MM.1S (cell line): ENCODE data around the gene SYT1.

Experiments used
- DNase-seq: peaks from one replicate; pipeline ENCODE4 v3.0.0-alpha.2; 2015
- H2AFZ ChIP-seq: fragments of 300-600 bp; sonication (generic); 2 replicates; pipeline ENCODE4 v1.6.0; 2016; ENCODE audit warnings: antibody characterized with exemption, low read length
- H3F3A ChIP-seq: fragments of 300-600 bp; sonication (generic); 2 replicates; pipeline ENCODE4 v1.6.1; 2016; ENCODE audit warnings: mild to moderate bottlenecking, antibody characterized with exemption, low read length, moderate library complexity, mixed read lengths; ENCODE audit not compliant: insufficient read depth
- H3K27ac ChIP-seq: fragments of 300-600 bp; sonication (generic); 2 replicates; pipeline ENCODE4 v1.5.1; 2016; ENCODE audit warnings: mild to moderate bottlenecking, low read length
- H3K27me3 ChIP-seq: fragments of 300-600 bp; sonication (generic); replicated peaks from 2 replicates; pipeline ENCODE4 v1.6.0; 2016; ENCODE audit warnings: low read length; ENCODE audit not compliant: insufficient read depth
- H3K36me3 ChIP-seq: fragments of 300-600 bp; sonication (generic); replicated peaks from 2 replicates; pipeline ENCODE4 v1.6.1; 2016; ENCODE audit warnings: mild to moderate bottlenecking, low read length, mixed read lengths; ENCODE audit not compliant: insufficient read depth
- H3K4me1 ChIP-seq: fragments of 300-600 bp; sonication (generic); 2 replicates; pipeline ENCODE4 v1.6.1; 2016; ENCODE audit warnings: low read length, mixed read lengths
- H3K4me2 ChIP-seq: fragments of 300-600 bp; sonication (generic); 2 replicates; pipeline ENCODE4 v1.6.0; 2016; ENCODE audit warnings: low read depth, low read length
- H3K4me3 ChIP-seq: fragments of 300-600 bp; sonication (generic); 2 replicates; pipeline ENCODE4 v1.5.1; 2016; ENCODE audit warnings: low read length, mixed read lengths
- H3K79me2 ChIP-seq: fragments of 300-600 bp; sonication (generic); 2 replicates; pipeline ENCODE4 v1.6.1; 2016; ENCODE audit warnings: mixed run types, low read length, mixed read lengths
- H3K9ac ChIP-seq: fragments of 300-600 bp; sonication (generic); 2 replicates; pipeline ENCODE4 v1.6.1; 2016; ENCODE audit warnings: low read length, mixed read lengths
- H3K9me2 ChIP-seq: fragments of 300-600 bp; sonication (generic); replicated peaks from 2 replicates; pipeline ENCODE4 v1.6.1; 2016; ENCODE audit warnings: mild to moderate bottlenecking, low read length, mixed read lengths; ENCODE audit not compliant: insufficient read depth
- H3K9me3 ChIP-seq: fragments of 300-600 bp; sonication (generic); replicated peaks from 2 replicates; pipeline ENCODE4 v1.6.1; 2016; ENCODE audit warnings: mild to moderate bottlenecking, low read length, mixed read lengths; ENCODE audit not compliant: insufficient read depth
- H4K20me1 ChIP-seq: fragments of 300-600 bp; sonication (generic); 2 replicates; pipeline ENCODE4 v1.6.1; 2016; ENCODE audit warnings: mild to moderate bottlenecking, low read length, moderate library complexity, mixed read lengths; ENCODE audit not compliant: insufficient read depth
- EZH2 ChIP-seq: fragments of 300-600 bp; sonication (generic); optimal IDR thresholded peaks from 2 replicates; pipeline ENCODE3; 2017; ENCODE audit warnings: low read depth, mild to moderate bottlenecking, antibody characterized with exemption, low read length, mixed read lengths
- EZH2phosphoT487 ChIP-seq: fragments of 300-600 bp; sonication (generic); IDR thresholded peaks from 2 replicates; pipeline ENCODE4 v1.6.1; 2018; ENCODE audit warnings: antibody characterized with exemption, low read length
- TF ChIP-seq, protein P1 (sequence below): fragments of 300-600 bp; sonication (generic); IDR thresholded peaks from 2 replicates; pipeline ENCODE4 v1.5.1; 2016; ENCODE audit warnings: antibody characterized with exemption, low read length, mixed read lengths

The SYT1 gene

DNA sequence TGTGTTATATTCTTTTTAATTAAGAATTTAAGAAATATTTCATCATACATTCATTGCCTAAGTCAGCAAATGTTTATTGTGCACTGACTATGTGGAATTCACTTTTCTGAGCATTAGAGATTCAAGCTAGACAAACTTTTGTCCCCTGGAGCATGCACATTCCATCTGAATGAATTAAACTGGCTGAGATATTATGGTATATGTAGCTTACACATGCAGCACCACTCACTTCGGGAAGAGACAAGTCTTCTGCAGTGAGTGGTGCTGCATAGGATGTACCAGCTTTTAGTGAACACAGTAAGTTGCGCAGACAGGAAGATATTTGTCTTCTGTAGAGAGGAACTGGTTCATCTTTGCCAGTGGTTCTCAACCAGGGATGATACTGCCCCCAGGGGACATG is 318.4 kb downstream of the SYT1 start:
- H3K9ac ChIP-seq, result no peak overlapping the region
- H3K4me2 ChIP-seq, result no peak overlapping the region
- H3K27ac ChIP-seq, result no peak overlapping the region
- H3K9me2 ChIP-seq, result no peaks in the 10 kb centered on the region
- no peaks in the 10 kb centered on the region for H3K27me3 ChIP-seq
- TF ChIP-seq EZH2, result no peak
- no peak for TF ChIP-seq EZH2phosphoT487
- TF ChIP-seq, protein P1, sequence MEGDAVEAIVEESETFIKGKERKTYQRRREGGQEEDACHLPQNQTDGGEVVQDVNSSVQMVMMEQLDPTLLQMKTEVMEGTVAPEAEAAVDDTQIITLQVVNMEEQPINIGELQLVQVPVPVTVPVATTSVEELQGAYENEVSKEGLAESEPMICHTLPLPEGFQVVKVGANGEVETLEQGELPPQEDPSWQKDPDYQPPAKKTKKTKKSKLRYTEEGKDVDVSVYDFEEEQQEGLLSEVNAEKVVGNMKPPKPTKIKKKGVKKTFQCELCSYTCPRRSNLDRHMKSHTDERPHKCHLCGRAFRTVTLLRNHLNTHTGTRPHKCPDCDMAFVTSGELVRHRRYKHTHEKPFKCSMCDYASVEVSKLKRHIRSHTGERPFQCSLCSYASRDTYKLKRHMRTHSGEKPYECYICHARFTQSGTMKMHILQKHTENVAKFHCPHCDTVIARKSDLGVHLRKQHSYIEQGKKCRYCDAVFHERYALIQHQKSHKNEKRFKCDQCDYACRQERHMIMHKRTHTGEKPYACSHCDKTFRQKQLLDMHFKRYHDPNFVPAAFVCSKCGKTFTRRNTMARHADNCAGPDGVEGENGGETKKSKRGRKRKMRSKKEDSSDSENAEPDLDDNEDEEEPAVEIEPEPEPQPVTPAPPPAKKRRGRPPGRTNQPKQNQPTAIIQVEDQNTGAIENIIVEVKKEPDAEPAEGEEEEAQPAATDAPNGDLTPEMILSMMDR, result no peak
- H3K4me3 ChIP-seq, result no peak overlapping the region
- H4K20me1 ChIP-seq, result no peaks in the 10 kb centered on the region
- H3K9me3 ChIP-seq, result no peaks in the 10 kb centered on the region
- H2AFZ ChIP-seq, result no peak overlapping the region
- H3K79me2 ChIP-seq, result no peaks in the 10 kb centered on the region
- H3K4me1 ChIP-seq, result peaks cover 11% of the 10 kb centered on the region; the same call in 1 of the 2 replicates
- H3F3A ChIP-seq, result peaks cover 5% of the 10 kb centered on the region; the same call in 1 of the 2 replicates
- H3K36me3 ChIP-seq, result no peaks in the 10 kb centered on the region
- no peak for DNase-seq

DNA sequence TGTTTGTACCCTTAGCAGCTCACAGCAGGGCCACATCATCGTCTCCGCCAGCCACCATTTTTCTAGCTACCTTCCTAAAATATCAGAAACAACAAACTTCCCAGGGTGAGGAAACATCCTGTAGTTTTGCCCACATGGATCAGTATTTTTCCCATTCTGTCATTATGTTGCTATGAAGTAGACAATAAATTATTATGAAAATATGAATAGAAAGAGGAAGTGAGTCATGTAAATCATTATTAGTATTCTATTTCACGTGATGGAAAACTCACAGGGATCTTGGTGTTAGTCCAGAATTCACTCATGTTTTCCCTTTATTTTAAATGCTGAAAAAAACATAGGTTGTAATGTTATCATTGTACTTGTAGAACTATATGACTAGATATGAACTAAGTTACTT is 319.4 kb downstream of the SYT1 start:
- TF ChIP-seq EZH2phosphoT487 (no peak), EZH2 (no peak)
- TF ChIP-seq, protein P1, result no peak
- no peak overlapping the region for H2AFZ ChIP-seq
- no peak for DNase-seq
- H3K4me3 ChIP-seq, result no peak overlapping the region
- peaks cover 11% of the 10 kb centered on the region; the same call in 1 of the 2 replicates for H3K4me1 ChIP-seq
- no peaks in the 10 kb centered on the region for H3K36me3 ChIP-seq
- H3K27ac ChIP-seq, result no peak overlapping the region
- no peaks in the 10 kb centered on the region for H4K20me1 ChIP-seq
- peaks cover 5% of the 10 kb centered on the region; the same call in 1 of the 2 replicates for H3F3A ChIP-seq
- no peak overlapping the region for H3K4me2 ChIP-seq
- H3K9me3 ChIP-seq, result no peaks in the 10 kb centered on the region
- no peaks in the 10 kb centered on the region for H3K9me2 ChIP-seq
- H3K79me2 ChIP-seq, result no peaks in the 10 kb centered on the region
- H3K27me3 ChIP-seq, result no peaks in the 10 kb centered on the region
- no peak overlapping the region for H3K9ac ChIP-seq

DNA sequence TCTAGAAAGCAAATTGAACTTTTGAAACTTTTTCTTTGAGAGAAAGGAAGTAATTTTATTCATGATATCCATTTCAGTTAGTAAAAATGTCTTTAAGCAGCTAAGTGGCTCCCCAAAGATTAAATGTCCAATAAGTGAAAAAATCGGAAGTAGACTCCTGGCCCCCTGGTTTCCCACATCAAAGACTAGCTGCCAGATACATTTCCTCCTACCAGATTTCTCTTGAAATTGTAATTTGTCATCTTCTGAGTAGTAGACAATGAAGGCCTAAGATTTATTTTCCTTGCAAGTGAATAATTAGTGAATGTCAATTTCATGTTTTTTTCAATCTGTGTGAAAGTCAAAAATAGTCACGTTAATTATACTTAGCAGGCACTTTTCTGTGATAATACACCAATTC is 321.9 kb downstream of the SYT1 start:
- Histone ChIP-seq H4K20me1 (no peaks in the 10 kb centered on the region), H3K9me2 (no peaks in the 10 kb centered on the region)

More for the DNA sequence above, 321.9 kb downstream of the SYT1 start:
- H2AFZ ChIP-seq, result no peak overlapping the region
- no peaks in the 10 kb centered on the region for H3K27me3 ChIP-seq
- DNase-seq, result no peak
- H3K4me3 ChIP-seq, result peak overlapping the region; percentile 62; the same call in 1 of the 2 replicates
- H3K9me3 ChIP-seq, result no peaks in the 10 kb centered on the region
- no peak overlapping the region for H3K9ac ChIP-seq
- H3K27ac ChIP-seq, result no peak overlapping the region
- peak overlapping the region; percentile 75; the same call in 1 of the 2 replicates for H3K4me2 ChIP-seq
- H3K4me1 ChIP-seq, result peaks cover 15% of the 10 kb centered on the region; the same call in 1 of the 2 replicates
- TF ChIP-seq, protein P1, result no peak
- TF ChIP-seq EZH2phosphoT487, result no peak
- H3K79me2 ChIP-seq, result no peaks in the 10 kb centered on the region
- no peaks in the 10 kb centered on the region for H3K36me3 ChIP-seq
- H3F3A ChIP-seq, result peaks cover 5% of the 10 kb centered on the region; the same call in 1 of the 2 replicates
